NCI-H187 treated with DMSO at 0.1 percent for 48 hours (cell line): Measurements from ENCODE around the gene KRT80.

Experiments
- DNase-seq: peaks from one replicate; lab custom pipeline; 2025; lab: John Stamatoyannopoulos, UW

The KRT80 gene

DNA sequence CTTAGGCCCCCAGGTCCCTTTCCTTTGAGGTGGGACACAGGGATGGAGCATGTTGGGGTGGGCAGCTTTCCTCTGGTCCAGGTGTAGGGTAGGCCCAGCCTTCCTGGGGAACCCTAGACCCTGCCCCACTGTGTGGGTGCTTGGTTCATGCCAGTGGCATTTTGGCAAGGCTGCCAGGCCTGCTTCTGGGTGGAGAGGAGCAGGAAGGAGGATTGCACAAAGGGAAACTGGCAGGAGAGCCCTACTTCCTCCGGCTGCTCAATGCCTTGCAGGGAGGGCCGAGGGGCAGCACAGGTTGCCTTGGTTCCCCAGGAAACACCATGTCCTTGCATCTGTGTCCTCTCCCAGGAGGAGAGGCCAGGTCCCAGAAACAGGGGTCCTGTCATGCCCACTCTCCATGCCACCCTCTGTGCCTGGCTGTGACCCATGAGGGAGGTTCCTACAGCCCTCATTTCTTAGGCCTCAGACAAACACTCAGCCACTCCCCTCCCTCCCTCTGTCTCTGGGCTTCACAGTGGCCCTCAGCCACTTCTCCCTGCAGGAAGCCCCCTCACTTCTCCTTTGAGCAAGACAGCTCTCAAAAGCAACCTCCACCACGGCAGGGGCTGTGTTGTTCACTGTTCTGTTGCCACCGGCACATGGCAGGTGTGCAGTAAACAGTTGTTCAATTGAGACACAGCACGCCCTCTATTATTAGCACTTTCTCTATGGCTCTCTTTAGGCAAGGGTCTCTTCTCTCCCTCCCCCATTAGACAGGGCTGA is 6.8 kb upstream of the KRT80 start:
- DNase-seq: no peak

DNA sequence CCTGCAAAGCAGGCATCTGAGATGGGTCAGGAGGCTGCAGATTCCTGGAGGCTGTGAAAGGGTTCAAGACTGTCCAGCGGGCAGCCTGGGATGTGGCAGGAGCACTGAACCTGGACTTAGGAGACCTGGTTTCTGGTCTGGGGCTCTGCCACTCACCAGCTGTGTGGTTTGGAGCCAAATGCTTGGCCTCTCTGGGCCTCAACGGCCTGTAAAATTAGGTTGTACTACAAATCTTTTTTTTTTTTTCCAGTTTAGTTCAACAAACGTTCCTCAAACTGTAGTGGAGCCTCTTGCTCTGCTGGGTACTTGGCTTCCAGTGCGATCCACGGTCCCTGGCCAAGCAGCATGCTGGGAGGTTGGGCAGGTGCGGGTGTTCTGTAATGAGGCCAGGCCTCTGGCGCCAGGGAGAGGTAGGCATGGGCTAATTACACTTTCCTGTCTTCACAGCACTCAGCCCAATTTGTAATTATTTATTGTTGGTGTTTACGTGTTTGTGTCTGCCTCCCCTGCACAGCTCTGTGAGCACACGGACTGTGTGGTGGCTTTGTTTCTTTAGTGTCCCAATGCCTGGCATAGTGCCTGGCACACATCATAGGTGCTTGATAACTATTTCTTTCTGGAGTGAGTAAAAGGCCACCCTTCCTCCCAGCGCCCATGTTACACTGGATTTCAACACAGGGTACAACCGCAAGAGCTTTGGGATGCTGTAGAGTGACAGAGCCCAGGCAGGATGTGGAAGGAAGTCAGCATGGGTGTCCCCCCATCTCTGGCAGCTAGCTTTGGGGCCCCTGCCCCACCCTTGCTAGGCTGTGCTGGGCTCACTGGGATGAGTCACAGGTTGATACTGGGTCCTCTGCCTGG is 5.8 kb upstream of the KRT80 start:
- DNase-seq: no peak

DNA sequence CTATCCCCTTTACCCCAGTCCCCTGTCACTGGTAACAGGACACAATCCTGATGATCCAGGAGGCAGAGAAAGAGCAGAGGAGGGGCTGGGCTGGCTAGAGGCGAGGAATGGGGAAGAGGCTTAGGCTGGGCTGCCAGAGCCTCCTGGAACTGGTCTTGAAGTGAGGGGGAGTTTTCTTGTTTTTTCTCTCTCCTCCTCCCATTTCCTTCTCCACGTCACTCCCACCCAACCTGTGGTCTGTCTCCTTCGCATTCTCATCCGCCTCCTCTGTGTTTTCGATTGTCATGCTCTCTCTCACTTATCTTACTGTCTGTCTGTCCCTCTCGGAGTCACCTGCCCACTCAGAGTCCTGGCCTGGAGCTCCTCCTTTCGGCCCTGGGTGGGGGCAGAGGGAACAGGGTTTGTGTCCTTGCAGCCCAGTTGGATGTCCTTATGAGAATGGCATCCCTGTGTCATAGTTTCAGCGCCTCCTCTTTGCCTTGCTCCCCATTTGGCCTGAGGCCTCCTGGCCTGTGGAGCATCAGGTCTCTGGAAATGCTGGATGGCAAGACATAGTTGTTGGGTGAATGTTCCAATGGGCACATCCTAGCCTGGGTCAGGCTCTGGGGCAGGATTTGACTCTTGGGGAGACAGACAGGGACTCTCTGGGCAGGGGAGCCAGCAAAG is 3.4 kb upstream of the KRT80 start:
- no peak for DNase-seq

DNA sequence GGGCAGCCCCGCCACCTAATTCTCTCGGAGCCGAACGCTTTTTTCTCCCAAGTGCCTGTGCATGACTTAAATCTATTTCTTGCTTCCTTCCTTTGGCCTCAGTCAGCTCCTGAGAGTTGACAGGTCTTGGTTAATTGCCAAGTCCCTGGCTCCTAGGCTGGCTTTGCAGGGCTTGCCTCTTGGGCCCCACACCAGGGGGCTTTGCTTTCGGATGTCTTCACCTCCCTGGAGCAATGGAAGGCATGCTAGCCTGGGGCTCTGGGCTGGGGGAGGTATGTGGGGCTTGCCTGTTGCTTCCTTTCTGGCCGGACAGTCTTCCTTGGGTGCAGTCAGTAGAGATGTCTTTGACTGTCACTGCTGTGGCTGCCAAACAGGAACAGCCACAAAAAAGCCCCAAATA is 2.2 kb upstream of the KRT80 start:
- no peak for DNase-seq

DNA sequence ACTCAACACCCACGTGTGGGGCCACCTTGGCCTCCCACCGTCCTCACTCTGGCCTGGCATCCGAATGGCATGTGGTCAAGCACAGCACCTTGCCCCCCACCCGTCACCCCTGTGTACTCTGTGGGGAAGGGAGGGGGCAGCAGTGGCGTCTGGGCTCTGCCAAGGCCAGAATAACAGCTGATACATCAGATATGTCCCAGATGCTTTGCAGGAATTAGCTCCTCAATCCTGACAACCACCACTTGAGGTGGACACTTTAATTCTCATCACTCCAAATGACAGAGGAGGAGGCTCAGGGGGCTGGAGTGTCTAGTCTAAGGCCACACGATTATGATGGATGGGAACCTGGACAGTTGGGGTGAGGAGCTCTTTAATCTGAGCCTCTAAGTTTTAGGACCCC is 1.7 kb upstream of the KRT80 start:
- DNase-seq: no peak

DNA sequence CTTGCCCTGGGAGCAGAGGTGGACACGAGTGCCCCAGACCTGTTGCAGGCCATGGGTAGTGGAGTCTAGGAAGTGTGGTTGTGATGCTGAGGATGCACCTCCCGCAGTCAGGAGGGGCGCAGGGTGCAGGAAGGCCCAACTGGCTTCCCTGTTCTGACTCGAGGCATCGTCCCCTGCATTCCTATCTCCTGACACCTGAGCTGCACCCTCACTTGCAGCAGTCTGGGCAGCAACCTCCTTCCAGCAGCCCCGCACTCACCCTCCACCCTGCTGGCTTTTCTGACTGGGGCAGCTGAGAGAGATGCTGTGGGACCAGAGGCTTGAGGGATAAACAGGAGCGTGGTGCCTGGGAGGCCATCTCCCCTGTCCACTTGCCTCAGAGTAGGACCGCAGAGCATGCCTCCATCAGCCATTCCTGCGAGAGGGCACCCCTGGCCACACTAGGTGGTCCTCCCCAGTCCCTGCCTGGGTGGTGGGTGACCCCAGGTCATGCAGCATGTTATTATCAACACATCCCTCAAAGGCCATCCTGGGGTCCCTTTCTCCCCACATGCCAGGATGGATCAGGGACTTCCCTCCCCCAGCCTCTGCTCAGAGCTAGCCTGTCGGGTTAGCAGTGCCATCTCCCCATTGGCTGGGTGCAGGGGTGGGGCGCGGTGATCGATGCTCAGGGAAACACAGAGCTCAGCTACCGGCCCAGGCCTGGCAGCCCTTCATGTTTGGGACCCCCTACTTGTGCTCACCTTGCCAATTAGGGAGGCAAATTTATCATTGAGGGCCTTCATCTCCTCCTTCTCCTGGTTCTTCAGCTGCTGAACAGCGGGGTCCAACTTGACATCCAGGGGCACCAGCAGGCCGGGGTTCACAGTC is 719 bp downstream of the KRT80 start:
- DNase-seq: no peak

DNA sequence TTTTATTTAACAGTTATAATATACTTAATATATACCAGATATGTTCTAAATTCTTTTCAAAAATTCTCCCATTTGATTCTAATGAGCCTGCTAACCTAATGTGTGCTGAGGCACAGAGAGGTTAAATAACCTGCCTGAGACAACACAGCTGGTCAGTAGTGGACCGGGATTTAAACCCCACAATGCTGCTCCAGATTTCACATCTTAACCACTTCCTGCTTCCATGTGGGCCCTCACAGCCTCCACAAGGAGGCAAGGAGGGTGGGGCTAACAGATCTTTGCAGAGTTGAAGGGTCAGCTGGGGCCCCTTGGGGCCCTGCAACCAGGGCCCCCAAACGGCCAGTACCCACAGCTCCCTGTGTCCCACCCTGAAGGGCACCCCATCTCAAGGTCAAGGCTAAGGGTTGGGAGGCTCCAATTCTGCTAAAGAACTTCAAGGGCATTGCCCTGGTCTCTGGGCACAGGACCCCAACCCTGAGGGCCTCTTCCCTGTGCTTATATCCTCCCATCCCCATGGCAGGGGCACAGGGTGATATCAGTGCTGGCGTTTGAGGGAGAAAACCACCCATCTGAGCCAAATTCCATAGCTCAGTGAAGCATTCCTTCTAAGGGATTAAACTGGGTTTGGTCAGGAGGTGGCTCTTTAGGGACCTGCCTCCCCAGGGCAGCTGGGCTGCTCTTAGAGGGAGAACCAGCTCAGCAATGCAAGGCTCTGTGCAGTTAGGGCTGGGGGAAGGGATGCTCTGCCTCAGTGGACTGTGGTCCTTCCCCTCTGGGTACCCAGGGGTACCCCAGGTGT is 2.2 kb downstream of the KRT80 start:
- no peak for DNase-seq

DNA sequence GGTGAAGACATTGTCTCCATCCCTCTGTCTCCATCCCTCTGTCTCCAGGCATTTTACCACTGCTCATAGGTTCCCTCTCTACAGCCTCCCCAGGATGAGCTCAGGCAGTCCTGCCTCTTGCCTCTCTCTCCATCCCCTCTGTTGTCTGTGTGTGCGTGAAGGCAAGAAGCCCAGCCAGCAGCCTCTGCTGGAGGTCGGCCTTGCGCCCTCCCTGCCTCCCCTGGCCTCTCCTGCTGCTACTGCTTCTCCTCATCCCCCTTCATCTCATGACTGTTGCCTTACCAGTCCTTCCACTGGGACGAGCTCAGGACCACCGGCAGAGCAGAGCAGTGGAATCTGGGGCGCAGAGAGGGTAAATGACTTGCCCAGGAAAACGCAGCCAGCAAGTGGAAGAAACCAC is 3.2 kb downstream of the KRT80 start:
- DNase-seq: no peak

DNA sequence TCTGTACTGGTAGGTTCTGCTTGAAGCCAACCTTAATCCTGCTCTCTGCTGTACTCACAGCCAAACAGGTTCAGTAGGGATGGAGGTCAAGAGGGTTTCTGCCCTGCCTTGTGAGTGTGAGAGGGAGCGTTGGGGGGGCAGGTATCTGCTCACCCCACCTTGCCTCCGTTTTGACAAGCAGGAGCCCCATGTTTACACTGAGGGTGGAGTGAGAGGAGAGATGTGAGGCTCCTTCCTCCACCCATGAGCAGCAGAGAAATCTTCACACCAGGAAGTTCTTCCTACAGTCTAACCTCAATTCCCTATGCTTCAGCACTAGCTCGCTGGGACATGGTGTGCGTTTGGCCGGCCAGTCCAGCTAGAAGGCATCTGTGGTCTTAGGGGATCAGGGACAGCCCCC is 4.2 kb downstream of the KRT80 start:
- DNase-seq: no peak

DNA sequence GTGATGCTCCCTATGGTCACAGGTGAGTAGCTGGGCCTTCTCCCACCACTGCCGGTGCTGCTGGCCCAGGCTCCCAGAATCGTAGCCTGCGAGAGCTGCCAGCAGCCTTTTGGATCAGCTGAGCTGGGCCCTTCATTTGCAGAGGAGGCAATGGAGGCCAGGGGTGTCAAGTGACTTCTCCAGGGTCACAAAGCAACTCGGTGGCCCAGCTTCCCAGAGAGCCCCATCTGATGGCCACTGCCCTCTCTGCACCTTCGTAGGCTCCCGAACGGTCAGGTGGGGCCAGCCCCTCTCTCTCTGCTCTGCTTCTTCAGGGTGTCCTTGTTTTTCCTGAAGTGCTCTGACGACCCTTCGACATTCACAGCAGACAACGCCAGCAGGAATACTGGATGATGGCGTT is 4.6 kb downstream of the KRT80 start:
- no peak for DNase-seq

DNA sequence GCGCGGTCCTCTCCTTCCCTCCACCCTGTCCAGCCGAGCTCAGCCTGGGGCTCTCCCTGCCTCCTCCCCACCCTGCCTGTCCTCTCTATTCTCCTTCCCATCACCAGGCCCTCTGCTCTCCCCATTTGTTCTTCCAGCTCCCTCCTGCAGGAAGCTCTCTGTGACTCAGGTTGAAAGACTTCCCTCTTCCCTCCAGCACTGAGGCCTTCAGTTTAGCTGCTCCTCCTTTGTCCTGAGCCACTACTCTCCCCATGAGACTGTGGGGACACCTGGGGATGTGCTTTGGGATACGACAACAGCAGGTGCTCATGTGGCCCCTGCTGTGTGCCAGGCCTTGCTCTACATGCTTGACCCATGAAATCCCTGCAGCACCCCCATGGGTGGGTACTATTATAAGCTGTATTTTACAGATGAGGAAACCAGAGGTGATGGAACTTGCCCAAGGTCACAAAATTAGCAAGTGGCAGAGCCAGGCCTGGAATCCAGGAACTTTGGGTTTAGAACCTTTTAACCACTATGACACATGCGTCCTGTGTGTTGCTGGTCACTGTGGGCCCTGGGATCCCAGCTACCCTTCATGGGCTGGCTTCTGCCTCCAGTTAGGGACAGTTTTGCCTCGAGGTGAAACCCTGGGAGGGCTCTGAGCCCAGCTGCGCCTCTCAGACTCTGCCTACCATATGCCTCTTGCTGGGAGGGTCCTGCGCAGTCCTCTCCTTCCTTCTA is 5.5 kb downstream of the KRT80 start:
- DNase-seq: no peak

DNA sequence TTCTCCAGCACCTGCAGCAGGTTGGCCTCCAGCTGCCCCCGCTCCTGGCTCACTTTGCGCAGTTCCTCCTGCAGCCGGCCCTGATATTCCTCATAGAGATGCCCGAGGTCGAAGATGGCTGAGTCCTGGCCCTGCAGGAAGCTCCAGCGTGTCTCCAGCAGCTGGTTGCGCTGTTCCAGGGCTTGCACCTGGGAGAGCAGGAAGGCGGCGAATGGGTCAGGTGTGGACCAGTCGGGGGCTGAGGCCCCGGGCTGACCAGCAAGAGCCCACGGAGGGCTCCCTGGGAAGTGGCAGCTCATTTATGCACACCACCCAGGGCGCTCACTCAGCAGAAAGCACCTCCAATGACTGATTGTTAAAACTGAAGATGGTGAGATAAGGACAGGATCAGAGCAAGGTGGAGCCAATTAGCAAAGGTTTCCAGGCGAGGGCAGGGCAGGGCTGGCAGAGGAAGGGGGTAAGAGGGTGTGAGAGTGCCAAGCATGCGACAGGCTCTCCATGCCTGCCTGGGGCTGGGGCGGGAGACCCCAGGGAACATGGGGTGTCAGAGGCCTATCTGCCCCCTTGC is 6.3 kb downstream of the KRT80 start:
- no peak for DNase-seq

DNA sequence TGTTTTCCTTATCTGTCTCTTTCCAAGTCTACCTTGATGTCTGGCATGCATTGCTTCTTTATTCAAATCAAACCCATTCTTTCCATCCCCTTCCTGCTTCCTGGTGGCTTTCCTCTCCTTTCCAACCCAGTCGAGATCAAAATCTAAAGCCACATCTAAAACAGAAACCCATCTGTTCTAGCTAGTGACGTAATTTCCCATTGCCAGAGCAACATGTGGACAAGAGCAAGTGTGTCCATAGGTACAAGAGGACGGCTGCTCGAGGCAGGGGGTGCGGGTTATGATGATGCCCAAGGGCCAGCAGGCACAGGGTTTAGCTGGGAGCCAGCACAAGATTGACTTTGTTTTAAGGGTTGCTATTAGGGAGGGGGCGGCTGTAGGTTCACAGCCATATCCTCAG is 7.0 kb downstream of the KRT80 start:
- no peak for DNase-seq

DNA sequence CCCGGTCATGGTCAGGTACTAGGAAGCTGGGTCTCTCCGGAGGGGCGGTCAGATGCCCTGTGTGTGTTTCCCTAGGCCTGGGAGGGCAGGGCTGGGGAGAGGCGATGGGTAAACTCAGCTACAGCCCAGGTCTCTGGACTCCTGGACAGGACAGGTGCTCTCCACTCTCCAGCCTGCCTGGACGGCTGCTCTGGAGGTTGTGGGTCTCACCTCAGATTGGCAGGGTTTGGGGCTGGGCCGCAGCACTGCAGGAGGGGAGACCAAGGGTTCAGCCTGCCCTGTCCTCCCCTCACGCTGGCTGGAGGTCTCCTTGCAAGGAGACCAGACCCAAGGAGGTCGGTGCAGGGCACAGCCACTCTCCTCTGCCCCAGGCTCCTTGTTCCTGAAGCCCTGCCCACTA is 7.8 kb downstream of the KRT80 start:
- DNase-seq: no peak

DNA sequence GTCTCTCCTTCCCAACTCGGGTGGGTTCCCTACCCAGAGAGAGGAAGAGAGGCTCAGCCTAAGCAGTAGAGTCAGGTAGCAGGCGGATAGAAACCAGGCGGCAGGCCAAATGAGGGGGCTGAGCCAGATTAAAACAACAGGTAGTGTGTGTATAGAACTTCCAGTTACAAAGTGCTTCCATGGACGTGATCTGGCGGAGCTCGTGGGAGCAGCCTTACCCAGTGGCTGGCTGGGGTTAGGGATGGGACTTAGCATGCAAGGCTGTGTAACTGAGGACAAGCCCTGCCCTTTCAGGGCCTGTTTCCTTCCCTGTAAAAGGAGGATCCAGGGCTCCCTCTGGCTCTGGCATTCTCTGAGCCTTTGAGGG is 8.3 kb downstream of the KRT80 start:
- DNase-seq: no peak

DNA sequence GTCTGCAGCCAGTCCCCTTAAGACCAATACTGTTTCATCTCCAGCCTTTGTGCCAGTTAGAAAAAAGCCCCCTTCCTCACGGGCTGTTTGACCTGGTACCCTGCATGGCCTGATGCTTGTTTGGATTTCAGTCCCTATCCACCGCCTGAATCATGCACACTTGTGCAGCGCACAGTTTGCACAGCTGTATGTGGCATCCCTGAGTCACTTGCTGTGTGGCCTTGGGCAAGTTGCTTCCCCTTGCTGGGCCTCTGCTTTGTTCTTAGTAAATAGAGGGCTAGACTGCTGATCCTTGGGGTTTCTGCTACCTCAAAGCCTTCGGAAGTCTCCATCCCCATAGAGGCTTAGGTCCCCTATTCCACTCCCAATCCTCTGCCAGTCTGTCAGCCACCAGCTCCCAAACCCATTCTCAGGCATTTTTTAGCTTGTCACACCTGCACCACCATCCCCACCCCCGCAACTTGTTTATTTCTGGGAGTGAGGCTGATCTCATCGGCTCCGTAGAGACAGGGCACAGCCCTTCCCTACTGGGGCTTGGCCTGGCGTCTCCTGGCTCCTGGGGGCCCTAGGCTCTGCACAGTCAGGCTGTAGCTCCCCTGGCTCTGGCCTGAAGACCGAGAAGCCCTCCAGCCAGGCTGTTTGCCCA is 8.8 kb downstream of the KRT80 start:
- DNase-seq: no peak

DNA sequence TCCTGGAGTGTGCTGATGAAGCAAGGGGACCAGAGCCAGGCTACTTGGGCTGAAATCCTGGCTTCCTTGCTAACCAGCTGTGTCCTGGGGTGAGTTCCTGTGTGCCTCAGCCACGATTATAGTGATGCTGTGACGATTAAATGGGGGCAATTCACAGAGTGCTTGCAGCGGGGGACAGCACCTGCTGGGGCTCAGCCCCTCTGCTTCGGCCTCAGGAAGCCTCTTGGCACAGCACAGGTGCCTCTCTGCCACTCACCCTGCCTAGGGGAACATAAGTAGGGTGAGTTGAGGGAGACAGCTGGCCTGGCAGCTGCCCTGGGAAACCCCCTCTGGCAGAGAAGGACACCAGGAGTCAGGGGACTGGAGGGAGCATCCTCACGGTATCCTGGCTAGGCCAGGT is 9.4 kb downstream of the KRT80 start:
- DNase-seq: no peak

DNA sequence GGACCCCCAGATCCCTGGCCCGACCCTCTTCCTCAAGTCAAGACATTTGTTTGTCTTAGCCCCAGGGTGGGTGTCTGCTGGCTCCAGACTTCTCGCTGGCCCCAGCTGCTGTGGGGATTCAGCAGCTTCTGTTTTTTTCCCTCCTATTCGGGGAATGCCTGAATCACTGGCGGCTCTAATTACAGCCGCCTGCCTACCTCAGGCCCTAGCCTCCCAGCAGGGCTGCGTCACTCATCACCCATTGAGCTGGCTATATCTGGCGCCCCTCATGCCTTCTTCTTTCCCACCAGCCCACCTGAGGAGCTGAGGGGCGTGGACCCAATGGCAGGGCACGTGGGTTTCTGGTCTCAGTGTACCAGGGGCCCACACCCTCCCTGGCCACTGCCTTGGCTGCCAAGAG is 10.1 kb downstream of the KRT80 start:
- no peak for DNase-seq

DNA sequence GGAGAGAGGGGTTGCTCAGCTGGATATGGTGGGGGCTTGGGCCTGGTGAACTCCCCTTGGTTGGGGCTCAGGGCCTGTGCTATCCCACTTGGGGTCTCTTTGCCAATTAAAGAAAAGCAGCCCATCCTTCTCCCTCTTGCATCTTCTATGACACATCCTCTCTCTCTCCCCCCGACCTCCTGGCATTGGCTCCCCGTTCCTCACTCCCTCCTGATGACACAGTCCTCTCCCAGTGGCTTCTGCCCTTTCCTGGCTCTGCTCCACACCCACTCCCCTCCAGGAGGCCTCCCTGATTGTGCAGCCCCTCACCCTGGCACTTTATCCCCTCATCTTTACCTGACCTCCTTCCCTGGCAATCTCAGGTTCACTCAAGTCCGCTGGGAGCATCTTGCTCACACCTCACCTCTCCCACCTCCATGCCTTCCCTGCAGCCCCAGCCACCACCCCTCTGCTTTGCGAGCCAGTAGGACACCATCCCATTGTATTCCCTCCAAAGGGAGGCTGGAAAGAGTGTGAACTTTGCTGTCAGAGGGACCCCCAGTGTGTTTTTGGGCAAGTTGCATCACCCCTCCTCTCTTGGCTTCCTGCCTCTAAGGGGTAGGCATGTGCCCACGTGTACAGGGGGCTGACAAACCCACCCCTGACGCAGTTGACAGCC is 10.7 kb downstream of the KRT80 start:
- no peak for DNase-seq
